ENCODE results near the gene OSBPL1A.

The OSBPL1A gene

DNA sequence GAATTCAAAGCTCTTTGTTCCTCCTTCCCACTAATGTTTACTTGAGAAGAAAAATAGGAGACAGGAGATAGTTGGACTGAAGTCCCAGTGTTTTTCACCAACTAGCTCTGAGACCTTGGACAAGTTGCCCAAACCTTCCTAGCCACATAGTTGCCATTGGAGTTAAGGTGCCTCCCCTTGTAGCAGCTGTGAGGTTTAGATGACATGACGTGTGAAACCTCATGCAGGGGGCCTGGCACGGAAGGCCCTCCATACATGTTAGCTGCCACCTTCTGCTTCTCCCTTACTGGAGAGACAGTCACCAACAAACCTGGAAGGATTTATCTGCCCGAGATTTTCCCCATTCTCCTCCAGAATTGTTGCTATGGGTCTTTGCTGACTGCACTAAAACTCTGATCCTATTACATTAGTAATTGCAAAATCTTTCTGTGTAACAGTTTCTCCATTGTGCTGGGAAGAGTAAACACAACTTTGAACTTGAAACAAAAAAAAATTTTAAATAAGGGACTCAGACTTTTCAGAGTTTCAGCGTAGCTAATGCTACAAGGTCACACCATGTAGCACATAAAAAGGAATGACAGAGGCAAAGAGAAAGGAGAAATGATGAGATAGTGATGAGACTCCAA lies 282.6 kb downstream of the OSBPL1A start:
- no peak overlapping the region for H3K27ac ChIP-seq
- TF ChIP-seq ZFX (IDR thresholded peaks at IDR 0.05; ENCODE audit: borderline replicate concordance), result no peak
- TF ChIP-seq CTCF (IDR thresholded peaks at IDR 0.05), result no peak

GRCh38 chr18:24112874-24113615 lies 284.6 kb downstream of the OSBPL1A start:
- TF ChIP-seq ZFX (IDR thresholded peaks at IDR 0.05; ENCODE audit: borderline replicate concordance) (no peak), CTCF (IDR thresholded peaks at IDR 0.05) (no peak)
- H3K27ac ChIP-seq, result no peak overlapping the region

DNA sequence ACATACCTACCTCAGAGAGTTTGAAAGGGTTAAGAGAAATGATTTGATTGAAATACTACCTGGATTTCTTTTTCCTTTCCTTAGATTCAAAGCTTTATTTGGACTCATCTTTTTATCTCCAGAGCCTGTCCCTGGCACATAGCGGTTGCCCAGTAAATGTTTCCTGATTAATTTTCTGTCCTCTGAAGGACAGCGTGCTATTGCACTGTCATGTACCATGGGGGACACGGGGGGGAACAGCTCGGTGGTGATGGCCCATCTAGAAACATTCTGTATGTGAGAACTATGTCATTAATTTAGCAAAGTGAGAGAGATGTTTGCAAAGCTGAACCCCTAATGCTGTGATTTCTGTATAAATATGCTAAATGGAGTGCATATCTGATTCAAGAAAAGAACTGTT lies 285.2 kb downstream of the OSBPL1A start:
- no peak overlapping the region for H3K27ac ChIP-seq

More for the DNA sequence above, 285.2 kb downstream of the OSBPL1A start:
- TF ChIP-seq ZFX (IDR thresholded peaks at IDR 0.05; ENCODE audit: borderline replicate concordance) (no peak), CTCF (IDR thresholded peaks at IDR 0.05) (no peak)

All from 22Rv1 (cell line).